ENCODE data around the gene CERK. TPM values are rescaled to one million over a fixed set of nuclear protein-coding genes. Genes with fewer than 3 reads are reported as not detected.

Gene CERK
- total RNA-seq, 1 experiment from 2014 or later: 45.6 TPM

- no peak for TF ChIP-seq USF2 (CRISPR knock-in tag; IDR thresholded peaks at IDR 0.05)
- no peak for TF ChIP-seq RELA (CRISPR knock-in tag; IDR thresholded peaks at IDR 0.05; ENCODE audit: borderline replicate concordance)
- TF ChIP-seq SMAD4 (CRISPR knock-in tag; IDR thresholded peaks at IDR 0.05): no peak
- no peak for TF ChIP-seq NFATC4 (CRISPR knock-in tag; IDR thresholded peaks at IDR 0.05)
- no peak for TF ChIP-seq EMX1 (CRISPR knock-in tag; IDR thresholded peaks at IDR 0.05)
- TF ChIP-seq FOXP4 (CRISPR knock-in tag; IDR thresholded peaks at IDR 0.05): no peak
These were observed 51.6 kb downstream of the CERK start (continued) for GRCh38 chr22:46686221-46687047.

GRCh38 chr22:46684706-46685105 lies 53.3 kb downstream of the CERK start:
- POLR2A ChIA-PET: no interaction called here
- DNase-seq (ENCODE audit: low spot score) (no peak), ATAC-seq (no peak)
- Mint-ChIP-seq H3K9me3 (no peaks in the 10 kb centered on the region), H3K4me1 (0 out of 2 replicates have a peak, but pooled peaks cover 4% of the 10 kb centered on the region), H3K36me3 (peaks cover 11% of the 10 kb centered on the region), H3K27ac (no peak overlapping the region), H3K27me3 (ENCODE audit: low read depth) (no peaks in the 10 kb centered on the region), H3K4me3 (no peak overlapping the region)
- no peak for TF ChIP-seq FOXP1 (CRISPR knock-in tag; IDR thresholded peaks at IDR 0.05; ENCODE audit: borderline replicate concordance)
- CTCF ChIA-PET: no interaction called here

GRCh38 chr22:46682011-46682731 lies 55.9 kb downstream of the CERK start:
- DNase-seq (ENCODE audit: low spot score) (no peak), ATAC-seq (no peak)
- no peaks in the 10 kb centered on the region for H3K27me3 Mint-ChIP-seq (ENCODE audit: low read depth)
- H3K27ac Mint-ChIP-seq: no peak overlapping the region; the same call in 1 of the 2 replicates
- TF ChIP-seq ZNF219 (CRISPR knock-in tag; IDR thresholded peaks at IDR 0.05; ENCODE audit: borderline replicate concordance): no peak
- TF ChIP-seq E2F4 (CRISPR knock-in tag; IDR thresholded peaks at IDR 0.05; ENCODE audit: borderline replicate concordance, low read depth): no peak
- TF ChIP-seq ERG (CRISPR knock-in tag; IDR thresholded peaks at IDR 0.05): no peak
- TF ChIP-seq EMX1 (CRISPR knock-in tag; IDR thresholded peaks at IDR 0.05): no peak
- no peak for TF ChIP-seq ZNF232 (CRISPR knock-in tag; IDR thresholded peaks at IDR 0.05)
- no peak for TF ChIP-seq ZSCAN18 (CRISPR knock-in tag; IDR thresholded peaks at IDR 0.05)
- TF ChIP-seq CREM (CRISPR knock-in tag; IDR thresholded peaks at IDR 0.05): no peak
- TF ChIP-seq MXD4 (CRISPR knock-in tag; IDR thresholded peaks at IDR 0.05; ENCODE audit: borderline replicate concordance): no peak
- no peak for TF ChIP-seq MYBL2 (CRISPR knock-in tag; IDR thresholded peaks at IDR 0.05)
- no peak for TF ChIP-seq ZNF423 (CRISPR knock-in tag; IDR thresholded peaks at IDR 0.05)
- TF ChIP-seq ATF1 (CRISPR knock-in tag; IDR thresholded peaks at IDR 0.05): no peak
- TF ChIP-seq ZNF263 (CRISPR knock-in tag; IDR thresholded peaks at IDR 0.05; ENCODE audit: low read depth): no peak
- TF ChIP-seq FOXK1 (CRISPR knock-in tag; IDR thresholded peaks at IDR 0.05): no peak
- TF ChIP-seq PRDM15 (CRISPR knock-in tag; IDR thresholded peaks at IDR 0.05): no peak
- no peak for TF ChIP-seq ATF3 (CRISPR knock-in tag; conservative IDR thresholded peaks at IDR 0.05)
- ChIA-PET CTCF (interaction anchor here (1.0 to 5.0 kb wide), 10 partner anchors 8 to 314 kb away, joined by 3 to 49 read pairs (median 5); no protein-coding TSS in a partner anchor), POLR2A (no interaction called here)
- H3K36me3 Mint-ChIP-seq: peaks cover 8% of the 10 kb centered on the region
- H3K4me1 Mint-ChIP-seq: 0 out of 2 replicates have a peak, but pooled peaks cover 4% of the 10 kb centered on the region
- H3K9me3 Mint-ChIP-seq: no peaks in the 10 kb centered on the region
- H3K4me3 Mint-ChIP-seq: no peak overlapping the region

All from WTC11 (cell line).